Measurements from ENCODE around the gene HDGFL3.

GRCh38 chr15:83249030-83249343 lies 41.4 kb upstream of the HDGFL3 start:
- TF ChIP-seq POLR2A (IDR thresholded peaks at IDR 0.05) (no peak), CTCF (IDR thresholded peaks at IDR 0.05) (no peak), POLR2AphosphoS5 (IDR thresholded peaks at IDR 0.05) (no peak)

Measured in breast epithelium (tissue), 3 donors.